H9 (cell line): ENCODE data around the gene GPD1. TPM values are rescaled to one million over a fixed set of nuclear protein-coding genes. Genes with fewer than 3 reads are reported as not detected.

Experiments used
- DNase-seq: peaks from one replicate; pipeline ENCODE4 v3.0.0-alpha.2; 2017
- H2AFZ ChIP-seq: one replicate; pipeline ENCODE4 v1.6.1; 2013; ENCODE audit warnings: mild to moderate bottlenecking, low read length, control low read depth, moderate library complexity
- H2AK5ac ChIP-seq: 2 replicates; pipeline ENCODE4 v1.6.1; 2013; ENCODE audit warnings: low read length, control low read depth, mixed read lengths; ENCODE audit not compliant: insufficient read length
- H2BK120ac ChIP-seq: one replicate; pipeline ENCODE4 v1.6.1; 2013; ENCODE audit warnings: low read depth, mild to moderate bottlenecking, low read length, control low read depth, inconsistent platforms; ENCODE audit not compliant: poor library complexity, severe bottlenecking
- H2BK12ac ChIP-seq: 2 replicates; pipeline ENCODE4 v1.6.1; 2013; ENCODE audit warnings: low read length, control low read depth, mixed read lengths, low read depth; ENCODE audit not compliant: insufficient read length
- H2BK15ac ChIP-seq: 2 replicates; pipeline ENCODE4 v1.6.1; 2013; ENCODE audit warnings: low read depth, low read length, control low read depth
- H2BK20ac ChIP-seq: one replicate; pipeline ENCODE4 v1.6.1; 2013; ENCODE audit warnings: low read depth, mild to moderate bottlenecking, low read length, control low read depth, inconsistent platforms; ENCODE audit not compliant: poor library complexity, severe bottlenecking
- H2BK5ac ChIP-seq: 2 replicates; pipeline ENCODE4 v1.6.1; 2013; ENCODE audit warnings: low read length, control low read depth, mixed read lengths; ENCODE audit not compliant: insufficient read length
- H3K14ac ChIP-seq: 2 replicates; pipeline ENCODE4 v1.6.1; 2013; ENCODE audit warnings: low read length, control low read depth; ENCODE audit not compliant: insufficient read depth
- H3K18ac ChIP-seq: 2 replicates; pipeline ENCODE4 v1.6.1; 2013; ENCODE audit warnings: low read depth, mild to moderate bottlenecking, mixed read lengths, low read length, control low read depth; ENCODE audit not compliant: insufficient read length
- H3K23ac ChIP-seq: 2 replicates; pipeline ENCODE4 v1.6.1; 2013; ENCODE audit warnings: low read length, control low read depth, mixed read lengths, low read depth; ENCODE audit not compliant: insufficient read length
- H3K23me2 ChIP-seq: 2 replicates; pipeline ENCODE4 v1.6.1; 2013; ENCODE audit warnings: low read depth, mild to moderate bottlenecking, mixed read lengths, low read length, control low read depth; ENCODE audit not compliant: insufficient read length, poor library complexity, severe bottlenecking
- H3K27ac ChIP-seq: 2 replicates; pipeline ENCODE4 v1.5.1; 2013; ENCODE audit warnings: low read length, control low read depth, mixed read lengths, low read depth; ENCODE audit not compliant: insufficient read length
- H3K27me3 ChIP-seq: 2 replicates; pipeline ENCODE4 v1.6.1; 2013; ENCODE audit warnings: low read length, control low read depth, inconsistent platforms; ENCODE audit not compliant: insufficient read depth
- H3K4ac ChIP-seq: 2 replicates; pipeline ENCODE4 v1.6.1; 2013; ENCODE audit warnings: low read depth, mild to moderate bottlenecking, control low read depth, inconsistent platforms, low read length, moderate library complexity
- H3K4me1 ChIP-seq: 2 replicates; pipeline ENCODE4 v1.6.1; 2013; ENCODE audit warnings: low read length, control low read depth, inconsistent platforms; ENCODE audit not compliant: insufficient read depth
- H3K4me2 ChIP-seq: 2 replicates; pipeline ENCODE4 v1.6.1; 2013; ENCODE audit warnings: low read length, control low read depth, mixed read lengths; ENCODE audit not compliant: insufficient read length, insufficient read depth
- H3K56ac ChIP-seq: 2 replicates; pipeline ENCODE4 v1.6.1; 2013; ENCODE audit warnings: low read depth, mild to moderate bottlenecking, mixed read lengths, low read length, control low read depth; ENCODE audit not compliant: insufficient read length
- H3K79me1 ChIP-seq: 2 replicates; pipeline ENCODE4 v1.6.1; 2013; ENCODE audit warnings: low read depth, mild to moderate bottlenecking, moderate library complexity, low read length, control low read depth, inconsistent platforms; ENCODE audit not compliant: insufficient read depth, poor library complexity, severe bottlenecking
- H3K79me2 ChIP-seq: 2 replicates; pipeline ENCODE4 v1.6.1; 2013; ENCODE audit warnings: low read length, control low read depth, inconsistent platforms; ENCODE audit not compliant: insufficient read depth
- H3K9ac ChIP-seq: 2 replicates; pipeline ENCODE4 v1.6.1; 2013; ENCODE audit warnings: low read length, control low read depth, mixed read lengths; ENCODE audit not compliant: insufficient read length; ENCODE audit errors: extremely low read depth
- H3K9me3 ChIP-seq: one replicate; pipeline ENCODE4 v1.6.1; 2013; ENCODE audit warnings: low read depth, low read length, inconsistent platforms; ENCODE audit not compliant: control insufficient read depth
- H3T11ph ChIP-seq: one replicate; pipeline ENCODE4 v1.6.1; 2013; ENCODE audit warnings: mild to moderate bottlenecking, low read length, control low read depth, inconsistent platforms
- H4K20me1 ChIP-seq: one replicate; pipeline ENCODE4 v1.6.1; 2013; ENCODE audit not compliant: control insufficient read depth, insufficient read length, insufficient read depth
- H4K5ac ChIP-seq: 2 replicates; pipeline ENCODE4 v1.6.1; 2013; ENCODE audit warnings: low read depth, mild to moderate bottlenecking, mixed read lengths, low read length, control low read depth; ENCODE audit not compliant: insufficient read length
- H4K8ac ChIP-seq: replicated peaks from 2 replicates; pipeline ENCODE4 v1.6.1; 2013; ENCODE audit warnings: low read length, control low read depth, mixed read lengths, low read depth; ENCODE audit not compliant: insufficient read length
- H4K91ac ChIP-seq: 2 replicates; pipeline ENCODE4 v1.6.1; 2013; ENCODE audit warnings: low read depth, mild to moderate bottlenecking, moderate library complexity, mixed read lengths, low read length, control low read depth; ENCODE audit not compliant: insufficient read length
- H3K27ac Mint-ChIP-seq, 3 experiments: 2 replicates in 2 of 3; 3 replicates in 1 of 3; pipeline ENCODE4 v1.8.0; 2020 to 2021; ENCODE audit warnings: mixed read lengths in 3 of 3, mild to moderate bottlenecking in 1 of 3, moderate library complexity in 1 of 3
- H3K27me3 Mint-ChIP-seq: 2 replicates; pipeline ENCODE4 v1.8.0; 2021; ENCODE audit warnings: low read depth, mild to moderate bottlenecking, moderate library complexity, mixed read lengths
- H3K36me3 Mint-ChIP-seq, 3 experiments: 2 replicates in 2 of 3; 3 replicates in 1 of 3; pipeline ENCODE4 v1.8.0; 2020 to 2021; ENCODE audit warnings: low read depth in 3 of 3, mixed read lengths in 3 of 3; ENCODE audit not compliant: insufficient read depth in 1 of 3
- H3K4me1 Mint-ChIP-seq, 2 experiments: 2 replicates each; pipeline ENCODE4 v1.8.0; 2020; ENCODE audit warnings: mixed read lengths in 2 of 2
- H3K4me3 Mint-ChIP-seq, 2 experiments: 2 replicates in 1 of 2; 3 replicates in 1 of 2; pipeline ENCODE4 v1.8.0; 2020 to 2021; ENCODE audit warnings: mild to moderate bottlenecking in 2 of 2, mixed read lengths in 2 of 2, moderate library complexity in 1 of 2
- H3K9me3 Mint-ChIP-seq, 2 experiments: 2 replicates in 1 of 2; 3 replicates in 1 of 2; pipeline ENCODE4 v1.8.0; 2020; ENCODE audit warnings: mild to moderate bottlenecking in 2 of 2, mixed read lengths in 2 of 2, moderate library complexity in 1 of 2
- WGBS: extraction: QIAGEN DNeasy Blood & Tissue Kit; methylation state at CpG from one replicate; pipeline ENCODE4 v1.1.7; 2013; ENCODE audit warnings: missing lambda C conversion rate, low lambda C conversion rate, mixed read lengths; ENCODE audit not compliant: insufficient read length; ENCODE audit errors: extremely low coverage; 5-methylcytosine and 5-hydroxymethylcytosine counted together
- total RNA-seq: library from RNA; stranded (reverse); gene quantifications from 2 replicates; pipeline ENCODE4 v1.2.1, GENCODE V29; 2021
- TF ChIP-seq, protein P1 (sequence below): fragments of 200-600 bp; sonication (generic); conservative IDR thresholded peaks from 3 replicates; pipeline ENCODE4 v1.8.0; 2021; ENCODE audit warnings: antibody characterized with exemption, mild to moderate bottlenecking

The GPD1 gene
- total RNA-seq, 1 experiment from 2014 or later = 0.70 TPM

DNA sequence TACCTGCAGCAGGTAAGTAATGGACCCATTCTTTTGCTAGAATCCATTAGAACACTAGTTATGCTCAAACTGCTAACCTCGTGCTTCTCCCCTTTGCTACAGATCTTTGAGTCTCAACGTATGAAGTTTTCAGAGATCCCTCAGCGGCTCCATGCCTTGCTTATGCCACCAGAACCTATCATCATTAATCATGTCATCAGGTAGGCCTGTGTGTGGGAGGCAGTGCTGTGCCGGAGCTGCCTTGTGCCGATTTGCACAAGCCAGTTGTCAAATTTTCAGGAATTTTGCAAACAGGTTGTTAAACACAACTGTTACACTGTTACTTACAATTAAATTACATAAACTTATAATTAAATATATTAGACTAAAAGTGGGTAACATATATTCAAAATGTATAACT lies 13.4 kb upstream of the GPD1 start:
- Histone ChIP-seq H2BK20ac (no peak overlapping the region), H3K27ac (no peak overlapping the region), H4K8ac (no peak overlapping the region), H3K79me2 (no peaks in the 10 kb centered on the region), H3K23me2 (no peaks in the 10 kb centered on the region), H3K9me3 (no peaks in the 10 kb centered on the region), H3K4me2 (no peak overlapping the region), H4K20me1 (no peaks in the 10 kb centered on the region), H3K4me1 (no peaks in the 10 kb centered on the region), H3K23ac (no peak overlapping the region), H3K18ac (no peak overlapping the region), H2BK120ac (no peak overlapping the region), H3K79me1 (no peaks in the 10 kb centered on the region), H3K9ac (no peak overlapping the region), H2BK12ac (no peak overlapping the region), H3K14ac (no peak overlapping the region), H2AFZ (no peak overlapping the region), H3K4ac (no peak overlapping the region), H2BK15ac (no peak overlapping the region), H3K56ac (no peak overlapping the region), H4K5ac (no peak overlapping the region), H2AK5ac (no peak overlapping the region), H2BK5ac (no peak overlapping the region), H3K27me3 (no peaks in the 10 kb centered on the region), H3T11ph (no peak overlapping the region), H4K91ac (no peak overlapping the region)
- TF ChIP-seq, protein P1, sequence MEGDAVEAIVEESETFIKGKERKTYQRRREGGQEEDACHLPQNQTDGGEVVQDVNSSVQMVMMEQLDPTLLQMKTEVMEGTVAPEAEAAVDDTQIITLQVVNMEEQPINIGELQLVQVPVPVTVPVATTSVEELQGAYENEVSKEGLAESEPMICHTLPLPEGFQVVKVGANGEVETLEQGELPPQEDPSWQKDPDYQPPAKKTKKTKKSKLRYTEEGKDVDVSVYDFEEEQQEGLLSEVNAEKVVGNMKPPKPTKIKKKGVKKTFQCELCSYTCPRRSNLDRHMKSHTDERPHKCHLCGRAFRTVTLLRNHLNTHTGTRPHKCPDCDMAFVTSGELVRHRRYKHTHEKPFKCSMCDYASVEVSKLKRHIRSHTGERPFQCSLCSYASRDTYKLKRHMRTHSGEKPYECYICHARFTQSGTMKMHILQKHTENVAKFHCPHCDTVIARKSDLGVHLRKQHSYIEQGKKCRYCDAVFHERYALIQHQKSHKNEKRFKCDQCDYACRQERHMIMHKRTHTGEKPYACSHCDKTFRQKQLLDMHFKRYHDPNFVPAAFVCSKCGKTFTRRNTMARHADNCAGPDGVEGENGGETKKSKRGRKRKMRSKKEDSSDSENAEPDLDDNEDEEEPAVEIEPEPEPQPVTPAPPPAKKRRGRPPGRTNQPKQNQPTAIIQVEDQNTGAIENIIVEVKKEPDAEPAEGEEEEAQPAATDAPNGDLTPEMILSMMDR = no peak
- WGBS = no CpG with 5 or more reads among the region's 5 CpGs
- H3K4me3 Mint-ChIP-seq = no peak overlapping the region
- H3K4me1 Mint-ChIP-seq = peaks cover 6 to 9% of the 10 kb centered on the region in 2 experiments
- H3K36me3 Mint-ChIP-seq = peaks cover 64 to 90% (median 86%) of the 10 kb centered on the region in 3 experiments; a peak in 6 of 7 replicates
- H3K27me3 Mint-ChIP-seq = no peaks in the 10 kb centered on the region
- H3K9me3 Mint-ChIP-seq = no peaks in the 10 kb centered on the region
- DNase-seq = no peak
- no peak overlapping the region for H3K27ac Mint-ChIP-seq
